ENCODE data around the gene ARHGDIA.

GRCh38 chr17:81898029-81898866 is 27.1 kb upstream of the ARHGDIA start:
- no peak for TF ChIP-seq CREM (CRISPR knock-in tag; IDR thresholded peaks at IDR 0.05)
- TF ChIP-seq HMGXB4 (CRISPR knock-in tag; IDR thresholded peaks at IDR 0.05) = no peak
- no peak for TF ChIP-seq IRF2 (CRISPR knock-in tag; IDR thresholded peaks at IDR 0.05; ENCODE audit: borderline replicate concordance, low read depth)
- TF ChIP-seq CTCF (IDR thresholded peaks at IDR 0.05) = no peak
- no peak for TF ChIP-seq MAX (CRISPR knock-in tag; IDR thresholded peaks at IDR 0.05)
- no peak for TF ChIP-seq TP53 (CRISPR knock-in tag; IDR thresholded peaks at IDR 0.05)
- TF ChIP-seq NR1H2 (CRISPR knock-in tag; IDR thresholded peaks at IDR 0.05) = no peak
- no peak for TF ChIP-seq MXD4 (CRISPR knock-in tag; IDR thresholded peaks at IDR 0.05; ENCODE audit: borderline replicate concordance)
- TF ChIP-seq STAT6 (CRISPR knock-in tag; conservative IDR thresholded peaks at IDR 0.05; ENCODE audit: low read depth) = no peak
